ELR (cell line): ENCODE results near the gene HSPA12B.
"Not testable (repeated sequence)": the region's sequence is repeated elsewhere in the genome, so short reads cannot be mapped to it uniquely, and the experiment has no call there.

ENCODE experiments used
- DNase-seq: peaks from one replicate; pipeline ENCODE4 v3.0.0-alpha.2; 2015; ENCODE audit warnings: low read depth

The HSPA12B gene

DNA sequence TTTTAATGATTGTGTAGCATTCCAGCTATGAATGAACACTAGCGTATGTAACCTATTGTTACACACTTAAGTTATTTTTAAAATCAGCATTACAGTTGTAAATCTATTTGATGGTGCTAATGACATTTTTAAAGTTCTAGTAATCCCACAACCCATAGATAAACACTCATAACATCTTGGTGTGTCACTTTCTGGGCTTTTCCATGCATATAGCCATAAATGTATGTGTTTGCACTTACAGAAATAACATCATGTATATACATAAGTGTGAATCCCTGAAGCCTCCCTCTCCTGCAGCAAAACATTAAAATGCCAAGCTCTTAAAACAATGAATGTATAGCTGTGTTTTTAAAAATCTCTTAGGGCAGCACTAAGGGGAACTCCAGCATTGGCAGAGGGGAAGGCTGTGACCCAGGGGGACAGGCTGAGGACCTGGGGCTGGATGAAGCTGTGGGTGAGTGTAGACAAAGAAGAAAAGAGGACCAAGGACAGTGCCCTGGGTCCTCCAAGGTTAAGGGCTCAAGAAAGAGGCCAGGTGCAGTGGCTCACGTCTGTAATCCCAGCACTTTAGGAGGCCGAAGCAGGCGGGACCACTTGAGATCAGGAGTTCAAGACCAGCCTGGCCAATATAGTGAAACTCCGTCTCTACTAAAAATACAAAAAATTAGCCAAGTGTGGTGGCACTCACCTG, 55.0 kb downstream of the HSPA12B start:
- DNase-seq = peak; percentile 20

- peak; percentile 46 for DNase-seq
Measured at GRCh38 chr20:3788685-3789155, 56.2 kb downstream of the HSPA12B start.

DNA sequence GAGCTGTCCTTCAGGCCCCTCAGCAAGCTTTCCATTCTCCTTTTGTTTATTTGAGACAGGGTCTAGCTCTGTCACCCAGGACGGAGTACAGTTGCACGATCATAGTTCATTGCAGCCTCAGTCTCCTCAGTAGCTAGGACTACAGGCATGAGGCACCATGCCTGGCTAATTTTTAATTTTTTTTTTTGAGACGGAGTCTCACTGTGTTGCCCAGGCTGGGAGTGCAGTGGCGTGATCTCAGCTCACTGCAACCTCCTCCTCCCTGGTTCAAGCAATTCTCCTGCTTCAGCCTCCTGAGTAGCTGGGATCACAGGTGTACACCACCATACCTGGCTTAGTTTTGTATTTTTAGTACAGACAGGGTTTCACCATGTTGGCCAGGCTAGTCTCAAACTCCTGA, 56.7 kb downstream of the HSPA12B start:
- DNase-seq = not testable (repeated sequence)

GRCh38 chr20:3794168-3794567, 61.7 kb downstream of the HSPA12B start:
- DNase-seq = not testable (repeated sequence)

GRCh38 chr20:3794701-3795420, 62.4 kb downstream of the HSPA12B start:
- no peak for DNase-seq

DNA sequence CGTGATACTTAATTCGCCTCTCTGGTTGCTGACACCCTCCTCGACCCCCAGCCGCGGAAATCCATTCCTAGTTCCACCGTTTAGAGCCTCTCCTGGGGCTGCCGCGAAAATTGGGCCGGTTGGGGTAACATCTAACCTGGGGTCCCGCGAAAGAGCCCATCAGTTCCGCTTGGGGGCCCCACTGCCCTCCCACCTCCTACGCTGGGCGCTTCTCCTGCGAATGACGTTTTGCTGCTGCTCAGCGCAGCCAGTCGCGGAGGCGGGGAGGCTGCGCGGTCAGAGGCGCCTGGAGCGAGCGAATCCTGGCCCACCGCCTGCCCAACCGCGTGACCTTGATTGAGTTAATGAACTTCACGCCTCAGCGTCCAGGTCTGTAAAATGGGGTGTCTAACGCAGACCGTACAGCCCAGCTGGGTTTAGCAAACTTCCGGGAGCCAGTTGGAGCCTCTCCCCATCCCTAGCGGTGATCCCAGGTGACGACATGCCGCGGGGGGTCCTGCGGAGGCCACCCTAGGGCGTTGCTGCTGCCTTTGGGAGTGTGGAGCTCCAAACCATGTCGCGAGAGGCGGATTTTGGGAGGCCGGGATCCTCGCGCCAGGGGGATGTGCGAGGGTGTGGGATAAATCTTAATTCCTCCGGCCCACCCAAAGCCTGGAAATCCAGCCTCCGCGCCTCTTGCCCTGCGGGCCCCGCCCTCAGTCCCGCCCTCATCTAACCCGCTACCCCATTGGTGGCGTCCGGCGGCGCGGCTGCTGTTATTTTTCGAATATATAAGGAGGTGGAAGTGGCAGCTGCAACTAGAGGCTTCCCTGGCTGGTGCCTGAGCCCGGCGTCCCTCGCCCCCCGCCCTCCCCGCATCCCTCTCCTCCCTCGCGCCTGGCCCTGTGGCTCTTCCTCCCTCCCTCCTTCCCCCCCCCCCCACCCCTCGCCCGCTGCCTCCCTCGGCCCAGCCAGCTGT, 63.3 kb downstream of the HSPA12B start, which contains the start of gene CDC25B:
Gene CDC25B (plus strand): TSS at position 800 of the 958 bp plus-strand sequence. CDS start 222 bp downstream, outside the sequence.
- peak; percentile 94 for DNase-seq

DNA sequence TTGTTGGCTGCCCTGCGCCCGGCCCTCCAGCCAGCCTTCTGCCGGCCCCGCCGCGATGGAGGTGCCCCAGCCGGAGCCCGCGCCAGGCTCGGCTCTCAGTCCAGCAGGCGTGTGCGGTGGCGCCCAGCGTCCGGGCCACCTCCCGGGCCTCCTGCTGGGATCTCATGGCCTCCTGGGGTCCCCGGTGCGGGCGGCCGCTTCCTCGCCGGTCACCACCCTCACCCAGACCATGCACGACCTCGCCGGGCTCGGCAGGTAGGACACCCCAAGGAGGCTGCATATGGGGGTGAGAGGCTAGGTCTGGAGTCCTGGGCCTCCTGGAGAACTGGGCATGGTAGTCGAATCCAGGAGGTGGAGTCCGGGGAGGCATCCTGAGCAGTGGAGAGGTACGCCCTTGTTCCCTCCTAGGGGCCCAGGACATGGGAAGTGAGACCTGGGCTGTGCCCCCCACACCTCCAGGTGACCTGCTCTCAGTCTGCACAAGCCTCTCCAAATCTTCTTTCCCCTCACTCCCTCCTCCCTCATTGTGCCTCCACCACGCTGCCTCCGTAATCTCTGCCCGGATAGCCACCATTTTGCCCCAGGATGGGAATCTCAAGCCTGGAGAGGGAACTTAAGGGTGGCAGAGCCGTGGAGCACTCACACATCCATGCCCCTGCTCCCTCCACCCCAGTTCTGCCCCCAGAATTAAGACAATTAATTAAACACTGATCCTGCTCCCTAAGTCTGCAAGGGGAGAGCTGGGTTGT, 64.2 kb downstream of the HSPA12B start:
- peak; percentile 33 for DNase-seq

DNA sequence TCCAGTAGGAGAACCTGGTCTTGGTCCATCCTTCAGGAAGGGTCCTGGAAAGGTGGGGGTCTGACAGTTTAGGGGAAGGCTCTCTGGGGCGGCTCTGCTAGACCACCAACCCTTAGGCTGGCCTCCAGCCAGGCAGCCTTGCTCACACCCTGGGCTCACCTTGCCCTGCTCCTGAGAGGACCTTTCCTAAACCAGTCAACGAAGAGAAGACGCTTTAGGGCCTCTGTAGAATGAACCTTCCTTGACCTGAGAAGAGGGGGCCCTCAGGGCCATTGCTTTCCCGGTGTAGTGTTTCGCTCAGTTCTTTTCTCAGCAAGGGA, 64.7 kb downstream of the HSPA12B start:
- no peak for DNase-seq

GRCh38 chr20:3797592-3798372, 65.3 kb downstream of the HSPA12B start:
- DNase-seq = peak; percentile 72

DNA sequence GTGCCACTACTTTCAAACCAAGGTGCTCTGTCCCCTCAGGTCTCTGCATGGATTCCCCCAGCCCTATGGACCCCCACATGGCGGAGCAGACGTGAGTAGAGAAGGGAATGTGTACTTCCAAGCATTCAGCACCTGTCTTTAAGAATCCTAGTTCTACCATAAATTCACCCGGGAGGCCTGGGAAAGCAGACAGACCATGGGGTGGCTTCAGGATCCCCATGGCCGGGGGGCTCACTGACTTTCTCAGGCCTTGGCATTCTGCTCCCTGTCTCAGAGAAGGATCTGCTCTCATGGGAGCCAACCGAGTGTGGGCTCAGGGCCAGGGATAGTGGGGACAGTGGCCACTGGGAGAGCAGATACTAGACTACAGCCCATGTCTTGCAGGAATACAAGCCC, 65.9 kb downstream of the HSPA12B start:
- DNase-seq = no peak

DNA sequence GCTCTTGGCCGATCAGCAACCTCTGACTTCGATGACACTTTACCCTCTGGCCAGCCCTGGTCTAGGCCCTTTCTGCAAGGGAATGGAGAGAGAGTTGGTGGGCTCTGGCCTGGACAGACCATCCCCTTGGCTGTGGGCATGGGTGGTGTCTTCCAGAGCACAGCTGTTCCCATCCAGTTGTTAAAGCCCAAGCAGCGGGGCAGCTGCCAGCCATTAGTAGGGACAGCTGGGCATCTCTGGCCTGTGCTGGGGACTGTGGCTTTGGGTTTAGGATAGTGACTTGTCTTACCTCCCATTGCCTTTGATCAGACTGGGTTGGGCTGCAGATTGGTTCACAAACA, 66.4 kb downstream of the HSPA12B start:
- no peak for DNase-seq

- no peak for DNase-seq
Measured at GRCh38 chr20:3800256-3800877, 67.9 kb downstream of the HSPA12B start.

DNA sequence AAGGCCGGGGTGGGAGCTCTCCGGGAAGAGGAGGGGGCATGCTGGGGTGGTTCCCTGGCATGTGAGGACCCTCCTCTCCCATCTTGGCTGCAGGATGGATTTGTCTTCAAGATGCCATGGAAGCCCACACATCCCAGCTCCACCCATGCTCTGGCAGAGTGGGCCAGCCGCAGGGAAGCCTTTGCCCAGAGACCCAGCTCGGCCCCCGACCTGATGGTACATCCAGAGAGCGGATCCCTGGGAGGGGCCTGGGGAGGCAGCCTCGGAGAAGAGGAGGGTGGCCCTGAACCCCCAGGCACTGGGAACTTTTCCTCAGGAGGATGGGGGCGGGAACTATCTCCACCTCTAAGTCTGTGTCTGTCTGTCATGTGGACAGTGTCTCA, 68.4 kb downstream of the HSPA12B start:
- no peak for DNase-seq

GRCh38 chr20:3801299-3801698, 68.8 kb downstream of the HSPA12B start:
- DNase-seq = no peak

- DNase-seq = no peak
Measured at GRCh38 chr20:3801846-3802245, 69.4 kb downstream of the HSPA12B start.
